GM19035 (cell line): ENCODE measurements around the gene SPIB.
"Not testable (repeated sequence)": the region's sequence is repeated elsewhere in the genome, so short reads cannot be mapped to it uniquely, and the experiment has no call there.

ENCODE experiments used
- ATAC-seq: cut with Tn5 transposase; IDR thresholded peaks from one replicate; pipeline ENCODE4 v1.9.1; 2021; ENCODE audit not compliant: unreplicated experiment

The SPIB gene

GRCh38 chr19:50390952-50391351, 27.8 kb upstream of the SPIB start:
- not testable (repeated sequence) for ATAC-seq

GRCh38 chr19:50392759-50393158, 26.0 kb upstream of the SPIB start:
- no peak for ATAC-seq

GRCh38 chr19:50393589-50393988, 25.1 kb upstream of the SPIB start:
- ATAC-seq, result no peak

- no peak for ATAC-seq
These were observed 24.7 kb upstream of the SPIB start for GRCh38 chr19:50394017-50394416.

GRCh38 chr19:50398675-50399367, 19.9 kb upstream of the SPIB start:
- no peak for ATAC-seq

GRCh38 chr19:50399368-50399745, 19.4 kb upstream of the SPIB start:
- ATAC-seq, result no peak

- no peak for ATAC-seq
These were observed 16.9 kb upstream of the SPIB start for GRCh38 chr19:50401605-50402450.

GRCh38 chr19:50402544-50403301, 16.0 kb upstream of the SPIB start:
- no peak for ATAC-seq

- no peak for ATAC-seq
These were observed 12.4 kb upstream of the SPIB start for GRCh38 chr19:50406156-50406820.

GRCh38 chr19:50406829-50407228, 11.9 kb upstream of the SPIB start:
- ATAC-seq, result no peak

- ATAC-seq, result no peak
These were observed 9.4 kb upstream of the SPIB start for GRCh38 chr19:50409347-50409746.

GRCh38 chr19:50410109-50410508, 8.6 kb upstream of the SPIB start:
- no peak for ATAC-seq

- no peak for ATAC-seq
These were observed 6.3 kb upstream of the SPIB start for GRCh38 chr19:50412419-50412818.

GRCh38 chr19:50413096-50413495, 5.6 kb upstream of the SPIB start:
- ATAC-seq, result no peak

- no peak for ATAC-seq
These were observed 5.2 kb upstream of the SPIB start for GRCh38 chr19:50413531-50413930.

GRCh38 chr19:50414864-50415660, 3.7 kb upstream of the SPIB start:
- peak; percentile 27 for ATAC-seq

- peak; percentile 48 for ATAC-seq
These were observed 3.1 kb upstream of the SPIB start for GRCh38 chr19:50415661-50416033.

- no peak for ATAC-seq
These were observed 2.4 kb upstream of the SPIB start for GRCh38 chr19:50416034-50416977.
